Vagina (tissue), 2 donors: ENCODE data around the gene FBXO44. TPM values are rescaled to one million over a fixed set of nuclear protein-coding genes. Genes with fewer than 3 reads are reported as not detected.

ENCODE experiments used
- DNase-seq, 2 donors: peaks; one replicate each; pipeline ENCODE4 v3.0.0-alpha.2; 2017; ENCODE audit errors: extremely low spot score in 2 of 2
- H3K27ac ChIP-seq: fragments of 200-600 bp; sonication (generic); one replicate; pipeline ENCODE4 v1.5.1; 2019
- H3K27me3 ChIP-seq: fragments of 200-600 bp; sonication (generic); one replicate; pipeline ENCODE4 v1.5.1; 2019
- H3K36me3 ChIP-seq, 2 donors: fragments of 200-600 bp; sonication (generic); one replicate each; pipeline ENCODE4 v1.5.1; 2017 to 2019
- H3K4me1 ChIP-seq: fragments of 200-600 bp; sonication (generic); one replicate; pipeline ENCODE4 v1.5.1; 2019
- H3K4me3 ChIP-seq, 2 donors: fragments of 200-600 bp; sonication (generic); 1 replicate in 1 of 2; 2 replicates in 1 of 2; pipeline ENCODE4 v1.5.1; 2016 to 2019
- H3K9me3 ChIP-seq: fragments of 200-600 bp; sonication (generic); one replicate; pipeline ENCODE4 v1.5.1; 2019
- CTCF ChIP-seq, 3 experiments: fragments of 450-650 bp in 2 of 3; fragments of 200-600 bp in 1 of 3; sonication (generic) in 1 of 3; IDR thresholded peaks; one replicate each; pipeline ENCODE4 v1.5.1; 2017 to 2019; ENCODE audit warnings: antibody characterized with exemption in 3 of 3, mild to moderate bottlenecking in 2 of 3, moderate library complexity in 2 of 3
- POLR2A ChIP-seq, 2 donors: fragments of 450-650 bp; IDR thresholded peaks; one replicate each; pipeline ENCODE4 v1.6.1; 2017; ENCODE audit warnings: antibody characterized with exemption in 2 of 2, mild to moderate bottlenecking in 2 of 2, moderate library complexity in 2 of 2
- POLR2AphosphoS5 ChIP-seq, 2 donors: sonication (generic); formaldehyde crosslinking; IDR thresholded peaks; one replicate each; pipeline ENCODE4 v1.9.0; 2017; ENCODE audit warnings: antibody characterized with exemption in 2 of 2, mild to moderate bottlenecking in 2 of 2, low read depth in 1 of 2; ENCODE audit not compliant: insufficient read depth in 1 of 2
- intact Hi-C: fragments of 100-400 bp; cut with DNase I; formaldehyde crosslinking; loops from one replicate; pipeline ENCODE4 v1.15.1; 2023
- total RNA-seq: library from RNA; depleted of rRNA; stranded (reverse); fragments of >200 nt; gene quantifications from one replicate; pipeline ENCODE4 v1.2.3, GENCODE V29; 2016

Gene FBXO44
- total RNA-seq, 1 donor from 2014 or later: 38.3 TPM

GRCh38 chr1:11690397-11691301 lies 36.0 kb downstream of the FBXO44 start:
- peaks cover 26% of the 10 kb centered on the region for H3K4me1 ChIP-seq
- peaks cover 4% of the 10 kb centered on the region for H3K27me3 ChIP-seq
- peak overlapping the region; percentile 13 to 17 for H3K4me3 ChIP-seq
- H3K9me3 ChIP-seq: no peaks in the 10 kb centered on the region
- TF ChIP-seq POLR2A (IDR thresholded peaks at IDR 0.05) (no peak), CTCF (IDR thresholded peaks at IDR 0.05) (no peak), POLR2AphosphoS5 (IDR thresholded peaks at IDR 0.05; ENCODE audit: insufficient read depth in 1 of 2, low read depth in 1 of 2) (no peak)
- no peak overlapping the region for H3K27ac ChIP-seq
- DNase-seq: no peak
- H3K36me3 ChIP-seq: no peaks in the 10 kb centered on the region
- intact Hi-C loops: no loop called here

- intact Hi-C loops: no loop called here
- H3K27me3 ChIP-seq: peaks cover 4% of the 10 kb centered on the region
- H3K4me1 ChIP-seq: peaks cover 26% of the 10 kb centered on the region
- no peak for DNase-seq
- TF ChIP-seq POLR2AphosphoS5 (IDR thresholded peaks at IDR 0.05; ENCODE audit: insufficient read depth in 1 of 2, low read depth in 1 of 2): no peak
- TF ChIP-seq CTCF (IDR thresholded peaks at IDR 0.05): no peak
- H3K9me3 ChIP-seq: no peaks in the 10 kb centered on the region
- no peaks in the 10 kb centered on the region for H3K36me3 ChIP-seq
- H3K4me3 ChIP-seq: peak within 1 kb of the TSS; percentile 13 to 17
- H3K27ac ChIP-seq: no peak within 1 kb of the TSS
Measured at GRCh38 chr1:11691302-11691914, 36.7 kb downstream of the FBXO44 start, which contains the start of gene DRAXIN. DRAXIN (plus strand) TSS chr1:11691710; CDS start chr1:11706259, 14,549 bp downstream.

- Histone ChIP-seq H3K9me3 (no peaks in the 10 kb centered on the region), H3K4me1 (peaks cover 26% of the 10 kb centered on the region), H3K27me3 (peaks cover 4% of the 10 kb centered on the region), H3K36me3 (no peaks in the 10 kb centered on the region), H3K27ac (no peak overlapping the region), H3K4me3 (peak overlapping the region; percentile 13 to 17)
- intact Hi-C loops: loop anchor here (2.0 kb wide), 1 partner anchor 23 kb away; no protein-coding TSS in a partner anchor
- TF ChIP-seq POLR2A (IDR thresholded peaks at IDR 0.05) (no peak), POLR2AphosphoS5 (IDR thresholded peaks at IDR 0.05; ENCODE audit: insufficient read depth in 1 of 2, low read depth in 1 of 2) (no peak), CTCF (IDR thresholded peaks at IDR 0.05) (no peak)
- DNase-seq: no peak
Measured at GRCh38 chr1:11691928-11692711, 37.4 kb downstream of the FBXO44 start.

- peaks cover 26% of the 10 kb centered on the region for H3K4me1 ChIP-seq
- H3K9me3 ChIP-seq: no peaks in the 10 kb centered on the region
- DNase-seq: no peak
- H3K4me3 ChIP-seq: no peak overlapping the region
- no peak overlapping the region for H3K27ac ChIP-seq
- TF ChIP-seq POLR2A (IDR thresholded peaks at IDR 0.05) (no peak), POLR2AphosphoS5 (IDR thresholded peaks at IDR 0.05; ENCODE audit: insufficient read depth in 1 of 2, low read depth in 1 of 2) (no peak), CTCF (IDR thresholded peaks at IDR 0.05) (no peak)
- no peaks in the 10 kb centered on the region for H3K36me3 ChIP-seq
- peaks cover 4% of the 10 kb centered on the region for H3K27me3 ChIP-seq
- intact Hi-C loops: loop anchor here (2.0 kb wide), 1 partner anchor 22 kb away; no protein-coding TSS in a partner anchor
Measured at GRCh38 chr1:11693024-11693590, 38.4 kb downstream of the FBXO44 start.
